IPS-NIHi7 (cell line): ENCODE measurements around the gene SEPSECS.
"Not testable (repeated sequence)": the region's sequence is repeated elsewhere in the genome, so short reads cannot be mapped to it uniquely, and the experiment has no call there.

Experiments used
- DNase-seq: peaks from one replicate; pipeline ENCODE4 v3.0.0; 2012; ENCODE audit warnings: mixed read lengths; ENCODE audit errors: extremely low spot score

The SEPSECS gene

DNA sequence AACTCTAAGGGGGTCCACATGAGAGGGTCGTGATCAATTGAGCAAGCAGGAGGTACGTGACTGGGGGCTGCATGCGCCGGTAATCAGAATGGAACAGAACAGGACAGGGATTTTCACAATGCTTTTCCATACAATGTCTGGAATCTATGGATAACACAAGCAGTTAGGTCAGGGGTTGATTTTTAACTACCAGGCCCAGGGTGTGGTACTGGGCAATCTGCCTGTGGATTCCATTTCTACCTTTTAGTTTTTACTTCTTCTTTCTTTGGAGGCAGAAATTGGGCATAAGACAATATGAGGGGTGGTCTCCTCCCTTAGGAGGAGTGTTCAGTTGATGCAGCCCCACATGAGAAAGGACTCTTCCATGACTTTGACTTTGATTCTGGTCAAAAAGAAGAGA, 76.8 kb downstream of the SEPSECS start:
- DNase-seq: not testable (repeated sequence)

- peak; percentile 43 for DNase-seq
These were observed 78.3 kb downstream of the SEPSECS start for GRCh38 chr4:25081866-25082471.

- no peak for DNase-seq
These were observed 79.7 kb downstream of the SEPSECS start for GRCh38 chr4:25080571-25080970.

DNA sequence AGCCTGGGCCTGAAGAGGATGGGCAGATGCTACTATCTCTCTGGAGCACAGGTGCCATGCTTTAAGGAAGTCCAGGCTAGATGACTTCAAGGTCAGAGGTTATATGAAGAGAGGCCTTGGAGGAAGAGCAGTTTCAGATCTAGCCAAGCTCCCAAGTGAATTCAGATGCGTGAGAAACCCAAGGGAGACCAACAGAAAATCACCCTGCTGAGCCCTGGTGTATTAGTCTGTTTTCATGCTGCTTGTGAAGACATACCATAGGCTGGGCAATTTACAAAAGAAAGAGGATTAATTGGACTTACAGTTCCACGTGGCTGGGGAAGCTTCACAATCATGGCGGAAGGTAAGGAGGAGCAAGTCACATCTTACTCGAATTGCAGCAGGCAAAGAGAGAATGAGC, 81.7 kb downstream of the SEPSECS start:
- DNase-seq: no peak

DNA sequence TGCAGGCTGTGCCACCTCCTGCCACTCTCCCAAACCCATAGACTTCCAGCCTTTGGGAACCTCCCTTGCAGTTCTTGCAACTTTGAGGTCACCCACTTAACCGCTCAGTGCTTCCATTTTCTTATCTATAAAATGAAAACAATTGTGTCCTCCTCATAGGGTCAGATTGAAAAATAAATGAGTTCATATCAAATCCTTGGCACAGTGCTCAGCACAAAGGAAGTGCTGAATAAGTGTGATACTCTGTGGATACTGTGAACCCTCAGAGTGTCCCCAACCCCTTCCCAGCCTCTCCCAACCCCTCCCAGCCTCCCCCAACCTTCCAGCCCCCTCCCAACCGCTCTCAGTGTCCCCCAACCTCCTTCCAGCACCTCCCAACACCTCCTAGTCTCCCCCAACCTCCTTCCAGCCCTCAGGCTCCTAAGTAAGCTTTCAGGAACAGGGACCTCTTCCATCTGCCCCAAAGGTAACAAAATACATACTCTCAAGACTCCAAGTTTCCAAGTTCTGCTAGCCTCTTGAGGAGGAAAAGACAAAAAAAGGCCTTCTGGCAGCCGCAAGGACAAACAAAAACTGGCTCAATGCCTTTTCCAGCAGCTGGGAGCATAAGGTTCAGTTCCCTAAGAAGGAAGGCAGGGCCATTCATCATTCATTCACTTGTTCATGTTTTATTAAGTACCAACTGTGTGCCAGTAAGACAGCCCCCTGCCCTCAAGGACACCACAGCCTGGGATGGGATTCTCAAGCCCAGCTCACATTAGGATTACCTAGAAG, 83.4 kb downstream of the SEPSECS start:
- DNase-seq: no peak

DNA sequence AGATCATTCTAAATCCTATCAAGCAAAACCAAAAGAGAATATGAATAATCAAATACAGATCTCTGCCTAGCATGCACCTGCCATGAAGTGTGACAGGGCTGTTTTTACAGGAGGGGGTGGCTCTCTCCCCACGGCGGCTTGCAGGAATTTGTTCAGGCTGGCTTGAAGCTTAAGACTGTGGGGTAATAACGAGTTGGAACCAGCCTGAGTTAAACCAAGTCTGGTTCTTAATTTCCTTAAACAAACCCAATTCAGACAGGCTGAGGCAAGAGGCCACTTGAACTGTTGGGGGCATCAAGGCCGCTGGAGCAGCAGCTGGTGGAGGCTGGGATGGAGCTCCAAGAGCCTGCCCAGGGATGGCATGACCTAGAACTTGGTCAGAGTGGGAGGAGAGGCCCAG, 84.4 kb downstream of the SEPSECS start:
- DNase-seq: no peak

GRCh38 chr4:25075129-25075528, 85.1 kb downstream of the SEPSECS start:
- DNase-seq: no peak

DNA sequence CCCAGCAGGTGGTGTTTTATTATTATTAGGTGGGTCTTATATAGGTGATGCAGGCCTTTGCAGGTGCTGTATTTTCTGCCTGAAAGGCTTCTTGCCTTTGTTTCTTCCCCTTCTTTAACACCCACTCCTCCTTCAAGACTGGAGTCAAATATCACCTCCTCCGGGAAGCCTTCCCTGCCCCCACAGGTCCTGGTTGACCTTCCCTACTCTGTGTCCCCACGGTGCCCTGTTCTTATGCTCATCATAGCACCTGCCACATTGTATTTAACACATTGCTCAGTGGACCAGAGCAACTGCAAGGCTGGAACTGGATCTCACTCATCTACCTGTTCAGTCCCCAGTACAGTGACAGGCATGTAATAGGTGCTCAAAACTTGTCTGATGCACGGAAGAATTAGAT, 89.7 kb downstream of the SEPSECS start:
- DNase-seq: no peak
